SK-N-MC (cell line): ENCODE measurements around the gene VAV3.

Source experiments
- EZH2 ChIP-seq: fragments of 200-600 bp; sonication (generic); IDR thresholded peaks from one replicate; pipeline ENCODE4 v1.6.1; 2017; ENCODE audit warnings: antibody characterized with exemption
- POLR2AphosphoS5 ChIP-seq: IDR thresholded peaks from 2 replicates; pipeline ENCODE4 v1.6.1; 2012; ENCODE audit warnings: mild to moderate bottlenecking, low read depth, low read length, borderline replicate concordance

- TF ChIP-seq EZH2 = no peak
- TF ChIP-seq POLR2AphosphoS5 = no peak
Observed at GRCh38 chr1:107604825-107605224, 360.2 kb downstream of the VAV3 start.
